T follicular helper cell (primary cell): ENCODE data around the gene CDCP2.

Experiments used
- DNase-seq: peaks from one replicate; pipeline ENCODE4 v3.0.0-alpha.2; 2020; ENCODE audit warnings: low read depth

The CDCP2 gene

GRCh38 chr1:54137534-54138061 is 15.2 kb downstream of the CDCP2 start:
- DNase-seq: no peak

- DNase-seq: no peak
Measured at GRCh38 chr1:54136963-54137533, 15.8 kb downstream of the CDCP2 start.

- no peak for DNase-seq
Measured at GRCh38 chr1:54136269-54136896, 16.4 kb downstream of the CDCP2 start.

GRCh38 chr1:54135436-54136120 is 17.2 kb downstream of the CDCP2 start:
- DNase-seq: no peak

- DNase-seq: no peak
Measured at GRCh38 chr1:54134295-54134694, 18.5 kb downstream of the CDCP2 start.

- no peak for DNase-seq
Measured at GRCh38 chr1:54132495-54132894, 20.3 kb downstream of the CDCP2 start.

GRCh38 chr1:54131419-54131818 is 21.4 kb downstream of the CDCP2 start:
- DNase-seq: no peak

GRCh38 chr1:54129858-54130257 is 22.9 kb downstream of the CDCP2 start:
- DNase-seq: no peak

GRCh38 chr1:54127594-54128300 is 25.1 kb downstream of the CDCP2 start:
- no peak for DNase-seq

GRCh38 chr1:54126271-54126815 is 26.5 kb downstream of the CDCP2 start:
- no peak for DNase-seq

GRCh38 chr1:54125386-54126070 is 27.3 kb downstream of the CDCP2 start:
- no peak for DNase-seq

GRCh38 chr1:54124906-54125305 is 27.9 kb downstream of the CDCP2 start:
- no peak for DNase-seq

GRCh38 chr1:54124472-54124871 is 28.3 kb downstream of the CDCP2 start:
- DNase-seq: no peak

GRCh38 chr1:54122992-54123391 is 29.8 kb downstream of the CDCP2 start:
- DNase-seq: no peak

- no peak for DNase-seq
Measured at GRCh38 chr1:54122135-54122751, 30.6 kb downstream of the CDCP2 start.

- DNase-seq: peak; percentile 46
Measured at GRCh38 chr1:54121482-54122134, 31.2 kb downstream of the CDCP2 start.

GRCh38 chr1:54120698-54121481 is 31.9 kb downstream of the CDCP2 start:
- no peak for DNase-seq

GRCh38 chr1:54120018-54120697 is 32.6 kb downstream of the CDCP2 start:
- no peak for DNase-seq

GRCh38 chr1:54118704-54119103 is 34.1 kb downstream of the CDCP2 start:
- no peak for DNase-seq
